Endothelial cell of umbilical vein (primary cell): Measurements from ENCODE around the gene PRAF2. TPM values are rescaled to one million over a fixed set of nuclear protein-coding genes. Genes with fewer than 3 reads are reported as not detected.

ENCODE experiments used
- BruUV-seq: library from RNA; stranded (reverse); fragments of 400-500 nt; replicated peaks from 2 replicates; lab custom pipeline; 2021; lab: Mats Ljungman, UMichigan
- CTCF ChIA-PET: fragments of 300-600, 350-600 bp; sonication (Branson Sonifier 250); formaldehyde crosslinking; loops from one replicate; lab custom pipeline; 2021; ENCODE audit warnings: antibody characterized with exemption, inconsistent platforms; lab: Charles Lee
- POLR2A ChIA-PET: fragments of 300-600, 350-600 bp; sonication (Branson Sonifier 250); formaldehyde crosslinking; loops from one replicate; lab custom pipeline; 2021; ENCODE audit warnings: antibody characterized with exemption, inconsistent platforms; lab: Charles Lee
- DNase-seq: peaks from one replicate; pipeline ENCODE4 v3.0.0-alpha.2; 2011; ENCODE audit warnings: low read depth, low spot score
- FAIRE-seq: peaks from 2 replicates; lab custom pipeline; 2011; peaks lifted over from hg19 to GRCh38; lab: Jason Lieb, UNC
- H2AFZ ChIP-seq: 2 replicates; pipeline ENCODE4 v1.6.0; 2012; ENCODE audit warnings: low read depth, low read length, control low read depth, inconsistent platforms
- H3K27ac ChIP-seq: 2 replicates; pipeline ENCODE4 v1.5.1; 2011; ENCODE audit warnings: low read depth, mild to moderate bottlenecking, control low read depth, low read length, moderate library complexity; ENCODE audit not compliant: insufficient read depth
- H3K27me3 ChIP-seq, 2 experiments: 2 replicates each; pipeline versions ENCODE4 v1.6.0 to v1.6.1; 2011; ENCODE audit warnings: low read length in 2 of 2, mixed read lengths in 1 of 2; ENCODE audit not compliant: control insufficient read depth in 2 of 2, insufficient read depth in 2 of 2
- H3K36me3 ChIP-seq, 2 experiments: 2 replicates in 1 of 2; 3 replicates in 1 of 2; pipeline ENCODE4 v1.5.1; 2011; ENCODE audit warnings: low read length in 2 of 2, mild to moderate bottlenecking in 1 of 2, moderate library complexity in 1 of 2; ENCODE audit not compliant: control insufficient read depth in 2 of 2, insufficient read depth in 2 of 2; ENCODE audit errors: extremely low read depth in 1 of 2
- H3K4me1 ChIP-seq: 3 replicates; pipeline ENCODE4 v1.5.1; 2011; ENCODE audit warnings: mild to moderate bottlenecking, low read length; ENCODE audit not compliant: control insufficient read depth, insufficient read depth; ENCODE audit errors: extremely low read depth
- H3K4me2 ChIP-seq: 2 replicates; pipeline ENCODE4 v1.6.1; 2011; ENCODE audit warnings: low read length, control low read depth, mixed read lengths; ENCODE audit not compliant: insufficient read depth
- H3K4me3 ChIP-seq, 3 experiments: fragments of 200-600 bp in 1 of 3; sonication (generic), shearing (Covaris generic) in 1 of 3; replicated peaks in 1 of 3; 2 replicates each; pipeline ENCODE4 v1.5.1; 2011 to 2016; ENCODE audit warnings: control low read depth in 3 of 3, low read length in 3 of 3, mild to moderate bottlenecking in 2 of 3, inconsistent platforms in 1 of 3, low read depth in 1 of 3, moderate library complexity in 1 of 3; ENCODE audit not compliant: insufficient read depth in 1 of 3
- H3K79me2 ChIP-seq: 2 replicates; pipeline ENCODE4 v1.6.0; 2012; ENCODE audit warnings: low read length, inconsistent platforms; ENCODE audit not compliant: control insufficient read depth, insufficient read depth
- H3K9ac ChIP-seq: replicated peaks from 2 replicates; pipeline ENCODE3; 2011; ENCODE audit warnings: low read length, control low read depth; ENCODE audit not compliant: insufficient read depth; ENCODE audit errors: extremely low read depth
- H3K9me1 ChIP-seq: replicated peaks from 3 replicates; pipeline ENCODE4 v1.6.0; 2011; ENCODE audit warnings: mild to moderate bottlenecking, low read length; ENCODE audit not compliant: control insufficient read depth, insufficient read depth; ENCODE audit errors: extremely low read depth
- H3K9me3 ChIP-seq: replicated peaks from 2 replicates; pipeline ENCODE4 v1.5.1; 2012; ENCODE audit warnings: low read length, inconsistent platforms; ENCODE audit not compliant: control insufficient read depth, insufficient read depth
- H4K20me1 ChIP-seq: replicated peaks from 2 replicates; pipeline ENCODE3; 2011; ENCODE audit warnings: mild to moderate bottlenecking, low read length; ENCODE audit not compliant: control insufficient read depth, insufficient read depth; ENCODE audit errors: extremely low read depth
- CTCF ChIP-seq, 2 donors: IDR thresholded peaks; 1 replicate in 1 of 2; 2 replicates in 1 of 2; pipeline ENCODE4 v1.5.1; 2011; ENCODE audit warnings: low read length in 2 of 2, mild to moderate bottlenecking in 2 of 2, moderate library complexity in 2 of 2, control low read depth in 1 of 2, inconsistent platforms in 1 of 2, low read depth in 1 of 2; ENCODE audit not compliant: insufficient read depth in 1 of 2; ENCODE audit errors: extremely low read depth in 1 of 2
- EZH2 ChIP-seq: IDR thresholded peaks from 2 replicates; pipeline ENCODE4 v1.6.1; 2012; ENCODE audit warnings: borderline replicate concordance, low read depth, mild to moderate bottlenecking, moderate library complexity, low read length, inconsistent platforms; ENCODE audit not compliant: severe bottlenecking
- GATA2 ChIP-seq: IDR thresholded peaks from 2 replicates; pipeline ENCODE4 v1.7.0; 2011; ENCODE audit warnings: low read depth, mild to moderate bottlenecking, moderate library complexity, mixed read lengths, low read length; ENCODE audit not compliant: insufficient read length, insufficient read depth
- JUN ChIP-seq: IDR thresholded peaks from 2 replicates; pipeline ENCODE4 v1.6.1; 2011; ENCODE audit warnings: borderline replicate concordance, low read depth; ENCODE audit not compliant: insufficient read length, insufficient read depth
- MYC ChIP-seq: IDR thresholded peaks from one replicate; pipeline ENCODE4 v1.6.1; 2011; ENCODE audit warnings: mild to moderate bottlenecking, low read depth, low read length
- POLR2A ChIP-seq: IDR thresholded peaks from 2 replicates; pipeline ENCODE4 v1.6.1; 2012; ENCODE audit warnings: low read depth, mild to moderate bottlenecking, control low read depth, low read length
- POLR2AphosphoS5 ChIP-seq: IDR thresholded peaks from 2 replicates; pipeline ENCODE4 v1.6.1; 2012; ENCODE audit warnings: low read depth, mild to moderate bottlenecking, control low read depth, low read length, moderate library complexity; ENCODE audit not compliant: insufficient read depth
- dilution Hi-C: fragments of 300-500 bp; cut with MboI; formaldehyde crosslinking; loops from one replicate; pipeline ENCODE4 v1.15.0; 2019; ENCODE audit warnings: low sequenced_read_pairs; ENCODE audit not compliant: extremely low pct_ligation_motif_present
- intact Hi-C: fragments of 100-400 bp; cut with micrococcal nuclease; formaldehyde crosslinking; loops from one replicate; pipeline ENCODE4 v1.10.0; 2022
- polyA plus RNA-seq, 4 experiments: library from polyadenylated mRNA; depleted of rRNA in 3 of 4; stranded (reverse) in 3 of 4; unstranded in 1 of 4; fragments of >200 nt; gene quantifications; 2 replicates each; pipeline versions ENCODE4 v1.2.1 to v1.2.3, GENCODE V29; 2011 to 2012; ENCODE audit warnings: missing spikeins in 1 of 4
- total RNA-seq: library from RNA; stranded (reverse); gene quantifications from 2 replicates; pipeline ENCODE4 v1.2.3, GENCODE V29; 2021
- TF ChIP-seq, protein P1 (sequence below): IDR thresholded peaks from 2 replicates; pipeline ENCODE4 v1.6.1; 2011; ENCODE audit not compliant: insufficient read depth, insufficient read length

The PRAF2 gene
- total and polyA plus RNA-seq, 2 donors (not counting 3 experiments of a cell fraction or from before 2014, with no cell fraction given) = 36.2 to 41.6 TPM

DNA sequence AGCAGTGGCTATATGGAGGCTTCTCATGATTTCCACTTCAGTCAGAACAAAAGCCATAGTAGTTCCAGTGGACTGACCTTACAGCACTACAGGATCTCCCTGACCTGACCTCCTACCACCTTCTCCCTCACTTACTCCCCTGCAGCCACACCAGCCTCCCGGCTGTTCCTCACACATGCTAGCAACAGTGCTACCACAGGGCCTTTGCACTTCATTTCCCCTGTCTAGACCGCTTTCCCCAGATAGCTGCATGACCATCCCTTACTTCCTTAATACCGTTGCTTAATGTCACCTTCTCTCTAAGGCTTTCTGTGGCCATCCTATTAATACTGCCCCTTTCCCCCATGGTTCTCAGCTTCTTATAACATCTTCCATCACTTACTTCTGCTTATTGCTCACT is 36.6 kb upstream of the PRAF2 start:
- dilution Hi-C loops = no loop called here
- no peak for FAIRE-seq
- CTCF ChIA-PET = no interaction called here

More for the DNA sequence above, 36.6 kb upstream of the PRAF2 start:
- H3K4me2 ChIP-seq = no peak overlapping the region
- no peaks in the 10 kb centered on the region for H3K9me1 ChIP-seq
- no peaks in the 10 kb centered on the region for H3K27me3 ChIP-seq
- no peaks in the 10 kb centered on the region for H3K9me3 ChIP-seq
- H3K27ac ChIP-seq = no peak overlapping the region
- H3K4me3 ChIP-seq = no peak overlapping the region
- H3K9ac ChIP-seq = no peak overlapping the region
- H2AFZ ChIP-seq = no peak overlapping the region
- no TSS peak for BruUV-seq
- TF ChIP-seq POLR2A (no peak), GATA2 (no peak), CTCF (IDR thresholded peaks at IDR 0.05; ENCODE audit: extremely low read depth in 1 of 2, insufficient read depth in 1 of 2, low read depth in 1 of 2, low read length in 2 of 2) (no peak), POLR2AphosphoS5 (no peak), EZH2 (no peak), JUN (no peak), MYC (no peak)
- TF ChIP-seq, protein P1, sequence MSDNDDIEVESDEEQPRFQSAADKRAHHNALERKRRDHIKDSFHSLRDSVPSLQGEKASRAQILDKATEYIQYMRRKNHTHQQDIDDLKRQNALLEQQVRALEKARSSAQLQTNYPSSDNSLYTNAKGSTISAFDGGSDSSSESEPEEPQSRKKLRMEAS = no peak
- POLR2A ChIA-PET = no interaction called here
- H3K79me2 ChIP-seq = no peaks in the 10 kb centered on the region
- no peak for DNase-seq
- intact Hi-C loops = no loop called here
- no peaks in the 10 kb centered on the region for H4K20me1 ChIP-seq
- H3K4me1 ChIP-seq = no peaks in the 10 kb centered on the region
- H3K36me3 ChIP-seq = peaks cover 2 to 5% of the 10 kb centered on the region in 2 experiments
